ENCODE data around the gene FNDC1. TPM values are rescaled to one million over a fixed set of nuclear protein-coding genes. Genes with fewer than 3 reads are reported as not detected.
A peak's percentile ranks its signal among the peaks of the same experiment; 100 is the strongest.

Gene FNDC1
- total RNA-seq, 2 donors from 2014 or later: 0.52 TPM; not detected in 1

- H3K9me3 ChIP-seq: no peaks in the 10 kb centered on the region
- intact Hi-C loops (cut with DNase I): no loop called here
- TF ChIP-seq CTCF (IDR thresholded peaks at IDR 0.05) (peak in 6 of 7 experiments; percentile 26 to 55 (median 44)), POLR2A (IDR thresholded peaks at IDR 0.05) (no peak)
- no peaks in the 10 kb centered on the region for H3K27me3 ChIP-seq
- no peak overlapping the region for H3K27ac ChIP-seq
- no peaks in the 10 kb centered on the region for H3K36me3 ChIP-seq (replicated peaks in 1 of 2; ENCODE audit: insufficient read depth in 1 of 2, low read depth in 2 of 2)
- DNase-seq: peak; percentile 49 to 65 (median 56)
- WGBS, 2 donors: 38 to 39% methylated on average over 17 of the region's 17 CpGs
- no peaks in the 10 kb centered on the region for H3K4me1 ChIP-seq
- H3K4me3 ChIP-seq: no peak overlapping the region
- ATAC-seq: peak; percentile 65
These were observed 48.5 kb downstream of the FNDC1 start for GRCh38 chr6:159217595-159218275.

GRCh38 chr6:159220093-159220492 is 50.9 kb downstream of the FNDC1 start:
- H3K36me3 ChIP-seq (replicated peaks in 1 of 2; ENCODE audit: insufficient read depth in 1 of 2, low read depth in 2 of 2): no peaks in the 10 kb centered on the region
- intact Hi-C loops (cut with DNase I): no loop called here
- H3K27me3 ChIP-seq: no peaks in the 10 kb centered on the region
- no peak for ATAC-seq
- H3K4me1 ChIP-seq: no peaks in the 10 kb centered on the region
- H3K4me3 ChIP-seq: no peak overlapping the region
- no peak for DNase-seq
- no peaks in the 10 kb centered on the region for H3K9me3 ChIP-seq
- TF ChIP-seq CTCF (IDR thresholded peaks at IDR 0.05) (no peak), POLR2A (IDR thresholded peaks at IDR 0.05) (no peak)
- 50 to 55% methylated on average over 5 of the region's 5 CpGs for WGBS, 2 donors
- H3K27ac ChIP-seq: no peak overlapping the region

DNA sequence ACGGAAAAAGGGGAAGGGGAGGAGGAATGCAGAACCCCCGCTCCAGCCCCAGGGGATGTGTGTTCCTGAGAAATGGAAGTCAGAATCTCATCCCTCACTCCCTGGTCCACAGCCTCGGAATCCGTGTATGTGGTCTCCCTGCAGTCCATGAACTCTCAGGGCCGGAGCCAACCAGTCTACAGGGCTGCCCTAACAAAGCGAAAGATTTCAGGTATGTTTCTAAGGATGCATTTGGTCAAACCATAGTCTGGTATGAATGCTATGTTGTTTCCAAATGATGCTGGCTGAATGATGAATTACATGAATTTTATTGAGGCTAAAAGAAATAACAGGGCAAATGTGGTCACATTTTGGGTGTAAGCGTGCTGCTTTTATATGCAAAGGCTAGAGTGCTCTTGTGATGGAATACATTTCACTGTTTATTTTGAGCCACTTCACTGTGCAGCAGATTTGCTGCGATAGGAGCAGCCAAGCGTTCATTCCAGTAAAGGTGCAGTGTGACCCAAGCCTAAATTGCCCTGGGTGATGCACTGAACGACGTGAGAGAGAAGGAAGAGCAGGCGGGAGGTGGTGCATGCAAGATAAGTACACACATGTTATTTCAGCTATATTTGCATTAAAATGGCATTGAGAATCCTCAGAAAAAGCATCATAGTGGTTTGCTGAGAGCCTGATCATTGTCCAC is 52.4 kb downstream of the FNDC1 start:
- TF ChIP-seq POLR2A (IDR thresholded peaks at IDR 0.05) (no peak), CTCF (IDR thresholded peaks at IDR 0.05) (no peak)
- H3K4me1 ChIP-seq: no peaks in the 10 kb centered on the region
- WGBS, 2 donors: 59 to 65% methylated on average over 12 of the region's 12 CpGs
- no peak for DNase-seq
- H3K36me3 ChIP-seq (replicated peaks in 1 of 2; ENCODE audit: insufficient read depth in 1 of 2, low read depth in 2 of 2): no peaks in the 10 kb centered on the region
- no peaks in the 10 kb centered on the region for H3K9me3 ChIP-seq
- H3K27me3 ChIP-seq: no peaks in the 10 kb centered on the region
- no peak overlapping the region for H3K27ac ChIP-seq
- intact Hi-C loops (cut with DNase I): no loop called here
- no peak overlapping the region for H3K4me3 ChIP-seq
- no peak for ATAC-seq

DNA sequence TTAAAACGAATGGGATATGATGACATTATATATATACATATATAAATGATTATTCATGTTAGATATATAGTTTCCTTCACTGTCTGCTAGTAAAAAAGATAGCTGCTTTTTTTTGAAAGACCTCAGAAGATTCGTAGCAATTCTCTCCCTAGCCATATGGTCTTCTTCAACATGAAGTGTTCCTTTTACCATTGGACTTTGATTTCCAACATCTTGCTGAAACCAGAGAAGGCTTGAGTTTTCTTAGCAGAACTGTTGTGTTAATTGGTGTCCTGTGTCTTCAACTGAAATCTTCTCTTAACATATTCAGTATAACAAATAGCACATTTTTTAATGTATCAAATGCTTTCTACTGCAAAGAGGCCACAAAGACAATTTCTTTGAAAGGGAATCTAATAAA is 55.3 kb downstream of the FNDC1 start:
- H3K27me3 ChIP-seq: no peaks in the 10 kb centered on the region
- H3K9me3 ChIP-seq: no peaks in the 10 kb centered on the region
- no peak overlapping the region for H3K4me3 ChIP-seq
- no peak overlapping the region for H3K27ac ChIP-seq
- intact Hi-C loops (cut with DNase I): no loop called here
- ATAC-seq: no peak
- no peaks in the 10 kb centered on the region for H3K4me1 ChIP-seq
- WGBS, 2 donors: 40 to 51% methylated on average over 2 of the region's 2 CpGs
- DNase-seq: no peak
- H3K36me3 ChIP-seq (replicated peaks in 1 of 2; ENCODE audit: insufficient read depth in 1 of 2, low read depth in 2 of 2): no peaks in the 10 kb centered on the region
- TF ChIP-seq CTCF (IDR thresholded peaks at IDR 0.05): no peak
- no peak for TF ChIP-seq POLR2A (IDR thresholded peaks at IDR 0.05)
